Parathyroid adenoma (tissue), 2 donors: Measurements from ENCODE around the gene ZNF256.
A peak's percentile ranks its signal among the peaks of the same experiment; 100 is the strongest.

ENCODE experiments used
- H2AFZ ChIP-seq: fragments of 300-600 bp; sonication (generic); one replicate; pipeline ENCODE4 v1.7.0; 2017; ENCODE audit warnings: antibody characterized with exemption, mild to moderate bottlenecking
- H3K27ac ChIP-seq: fragments of 300-600 bp; sonication (generic); one replicate; pipeline ENCODE4 v1.7.0; 2017
- H3K27me3 ChIP-seq: fragments of 300-600 bp; sonication (generic); one replicate; pipeline ENCODE4 v1.7.0; 2017; ENCODE audit warnings: low read length; ENCODE audit not compliant: control insufficient read depth, insufficient read depth
- H3K36me3 ChIP-seq: fragments of 300-600 bp; sonication (generic); one replicate; pipeline ENCODE4 v1.7.0; 2017; ENCODE audit warnings: low read length; ENCODE audit not compliant: control insufficient read depth, insufficient read depth
- H3K4me1 ChIP-seq: fragments of 300-600 bp; sonication (generic); one replicate; pipeline ENCODE4 v1.7.0; 2017; ENCODE audit warnings: control low read depth
- H3K4me2 ChIP-seq: fragments of 300-600 bp; sonication (generic); one replicate; pipeline ENCODE4 v1.7.0; 2017; ENCODE audit warnings: low read length
- H3K4me3 ChIP-seq: fragments of 300-600 bp; sonication (generic); one replicate; pipeline ENCODE4 v1.7.0; 2017; ENCODE audit warnings: low read depth, low read length
- H3K79me2 ChIP-seq: fragments of 300-600 bp; sonication (generic); one replicate; pipeline ENCODE4 v1.7.0; 2017; ENCODE audit warnings: control low read depth
- H3K9ac ChIP-seq: fragments of 300-600 bp; sonication (generic); one replicate; pipeline ENCODE4 v1.7.0; 2017; ENCODE audit warnings: mild to moderate bottlenecking
- H3K9me3 ChIP-seq: fragments of 300-600 bp; sonication (generic); one replicate; pipeline ENCODE4 v1.7.0; 2017; ENCODE audit warnings: low read length; ENCODE audit not compliant: control insufficient read depth
- TF ChIP-seq, protein P1 (sequence below): fragments of 300-600 bp; sonication (generic); IDR thresholded peaks from one replicate; pipeline ENCODE4 v1.7.0; 2017; ENCODE audit warnings: antibody characterized with exemption, mild to moderate bottlenecking
- donor health status: primary hyperparathyroidism.

Gene ZNF256

DNA sequence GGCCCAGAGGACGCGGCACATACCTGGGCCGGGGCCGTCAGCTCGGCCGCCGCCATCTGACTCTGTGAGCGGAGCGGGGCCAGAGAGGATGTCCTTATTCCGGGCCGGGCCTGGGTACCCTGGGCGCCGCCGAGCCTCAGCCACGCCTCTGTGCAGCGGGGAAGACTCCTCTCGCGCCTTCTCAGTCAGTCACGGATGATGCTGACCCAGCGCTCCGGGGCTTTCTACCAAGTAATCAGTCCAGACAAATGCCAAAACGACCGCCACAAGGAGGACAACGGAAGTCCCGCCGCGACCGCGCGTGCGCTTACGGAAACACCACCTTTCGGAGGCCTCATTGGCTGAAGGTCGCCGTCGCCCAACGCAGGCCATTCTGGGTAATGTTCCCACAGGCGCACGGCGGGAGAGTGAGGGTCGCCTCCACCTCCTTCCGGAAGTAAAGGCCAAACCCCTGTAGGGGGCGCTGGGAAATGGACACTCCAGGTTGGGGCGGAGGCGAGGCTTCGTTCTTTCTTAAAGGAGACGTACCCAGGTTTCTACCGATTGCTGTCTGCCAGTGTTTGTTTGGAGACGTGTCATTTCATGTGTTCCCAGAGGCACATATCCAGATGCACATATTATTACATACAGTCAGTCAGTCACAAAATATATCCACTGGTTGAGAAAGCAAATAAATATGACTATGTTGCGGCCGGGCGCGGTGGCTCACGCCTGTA is at the start of gene ZNF256:
Gene ZNF256 (minus strand): TSS at position 288 of the 716 bp plus-strand sequence. CDS start 232 bp downstream, at position 56.
- Histone ChIP-seq H3K4me3 (peak within 1 kb of the TSS; percentile 87), H3K9me3 (no peaks in the 10 kb centered on the region), H3K4me2 (peak within 1 kb of the TSS; percentile 80), H3K36me3 (no peaks in the 10 kb centered on the region), H2AFZ (peak within 1 kb of the TSS; percentile 87), H3K27me3 (no peaks in the 10 kb centered on the region), H3K4me1 (peaks cover 6% of the 10 kb centered on the region), H3K9ac (peak within 1 kb of the TSS; percentile 76), H3K27ac (peak within 1 kb of the TSS; percentile 73), H3K79me2 (no peaks in the 10 kb centered on the region)
- TF ChIP-seq, protein P1, sequence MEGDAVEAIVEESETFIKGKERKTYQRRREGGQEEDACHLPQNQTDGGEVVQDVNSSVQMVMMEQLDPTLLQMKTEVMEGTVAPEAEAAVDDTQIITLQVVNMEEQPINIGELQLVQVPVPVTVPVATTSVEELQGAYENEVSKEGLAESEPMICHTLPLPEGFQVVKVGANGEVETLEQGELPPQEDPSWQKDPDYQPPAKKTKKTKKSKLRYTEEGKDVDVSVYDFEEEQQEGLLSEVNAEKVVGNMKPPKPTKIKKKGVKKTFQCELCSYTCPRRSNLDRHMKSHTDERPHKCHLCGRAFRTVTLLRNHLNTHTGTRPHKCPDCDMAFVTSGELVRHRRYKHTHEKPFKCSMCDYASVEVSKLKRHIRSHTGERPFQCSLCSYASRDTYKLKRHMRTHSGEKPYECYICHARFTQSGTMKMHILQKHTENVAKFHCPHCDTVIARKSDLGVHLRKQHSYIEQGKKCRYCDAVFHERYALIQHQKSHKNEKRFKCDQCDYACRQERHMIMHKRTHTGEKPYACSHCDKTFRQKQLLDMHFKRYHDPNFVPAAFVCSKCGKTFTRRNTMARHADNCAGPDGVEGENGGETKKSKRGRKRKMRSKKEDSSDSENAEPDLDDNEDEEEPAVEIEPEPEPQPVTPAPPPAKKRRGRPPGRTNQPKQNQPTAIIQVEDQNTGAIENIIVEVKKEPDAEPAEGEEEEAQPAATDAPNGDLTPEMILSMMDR, result peak; percentile 76

DNA sequence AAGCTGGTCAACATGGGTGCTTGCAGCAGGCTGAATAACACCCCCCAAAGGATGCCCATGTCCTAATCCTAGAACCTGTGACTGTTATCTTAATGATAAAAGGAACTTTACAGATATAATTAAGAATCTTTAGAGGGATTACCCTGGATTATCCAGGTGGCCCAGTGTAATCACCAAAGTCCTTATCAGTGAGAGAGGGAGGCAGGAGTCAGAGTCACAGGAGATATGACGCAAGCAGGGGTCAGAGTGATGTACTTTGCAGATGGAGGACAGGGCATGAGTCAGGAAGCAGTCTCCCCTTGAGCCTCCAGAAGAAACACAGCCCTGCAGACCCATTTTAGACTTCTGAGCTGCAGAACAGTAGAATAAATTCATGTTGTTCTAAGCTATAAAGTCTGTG is 45.3 kb upstream of the ZNF256 start:
- H3K36me3 ChIP-seq, result no peaks in the 10 kb centered on the region
- H3K27ac ChIP-seq, result no peak overlapping the region
- TF ChIP-seq, protein P1, result no peak
- H2AFZ ChIP-seq, result no peak overlapping the region
- peaks cover 8% of the 10 kb centered on the region for H3K79me2 ChIP-seq
- H3K9ac ChIP-seq, result no peak overlapping the region
- no peak overlapping the region for H3K4me3 ChIP-seq
- no peaks in the 10 kb centered on the region for H3K9me3 ChIP-seq
- no peaks in the 10 kb centered on the region for H3K27me3 ChIP-seq
- H3K4me1 ChIP-seq, result no peaks in the 10 kb centered on the region
- no peak overlapping the region for H3K4me2 ChIP-seq

DNA sequence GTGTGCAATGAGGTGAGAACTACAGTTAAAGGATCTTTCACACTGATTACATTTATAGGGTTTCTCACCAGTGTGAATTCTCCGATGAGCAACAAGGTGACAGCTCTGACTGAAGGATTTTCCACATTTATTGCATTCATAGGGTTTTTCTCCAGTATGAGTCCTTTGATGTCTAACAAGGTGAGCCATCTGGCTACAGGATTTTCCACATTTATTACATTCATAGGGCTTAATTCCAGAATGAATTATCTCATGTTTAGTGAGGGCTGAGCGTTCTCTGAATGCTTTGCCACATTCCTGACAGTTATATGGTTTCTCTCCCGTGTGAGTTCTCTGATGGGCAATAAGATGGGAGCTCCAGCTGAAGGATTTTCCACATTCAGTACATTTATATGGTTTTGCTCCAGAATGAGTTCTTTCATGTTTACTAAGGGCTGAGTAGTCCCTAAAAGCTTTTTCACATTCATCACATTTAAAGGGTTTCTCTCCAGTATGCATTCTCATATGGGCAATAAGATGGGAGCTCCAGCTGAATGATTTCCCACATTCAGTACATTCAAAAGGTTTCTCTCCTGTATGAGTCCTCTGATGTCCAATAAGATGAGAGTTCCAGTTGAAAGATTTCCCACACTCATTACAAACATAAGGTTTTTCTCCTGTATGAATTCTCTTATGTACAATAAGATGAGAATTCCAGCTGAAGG is 31.2 kb upstream of the ZNF256 start:
- H3K9ac ChIP-seq, result no peak overlapping the region
- peaks cover 38% of the 10 kb centered on the region for H3K9me3 ChIP-seq
- no peak overlapping the region for H2AFZ ChIP-seq
- H3K36me3 ChIP-seq, result peaks cover 49% of the 10 kb centered on the region
- H3K27me3 ChIP-seq, result no peaks in the 10 kb centered on the region
- no peak overlapping the region for H3K27ac ChIP-seq
- H3K79me2 ChIP-seq, result no peaks in the 10 kb centered on the region
- TF ChIP-seq, protein P1, result no peak
- H3K4me3 ChIP-seq, result no peak overlapping the region
- no peak overlapping the region for H3K4me2 ChIP-seq
- no peaks in the 10 kb centered on the region for H3K4me1 ChIP-seq

DNA sequence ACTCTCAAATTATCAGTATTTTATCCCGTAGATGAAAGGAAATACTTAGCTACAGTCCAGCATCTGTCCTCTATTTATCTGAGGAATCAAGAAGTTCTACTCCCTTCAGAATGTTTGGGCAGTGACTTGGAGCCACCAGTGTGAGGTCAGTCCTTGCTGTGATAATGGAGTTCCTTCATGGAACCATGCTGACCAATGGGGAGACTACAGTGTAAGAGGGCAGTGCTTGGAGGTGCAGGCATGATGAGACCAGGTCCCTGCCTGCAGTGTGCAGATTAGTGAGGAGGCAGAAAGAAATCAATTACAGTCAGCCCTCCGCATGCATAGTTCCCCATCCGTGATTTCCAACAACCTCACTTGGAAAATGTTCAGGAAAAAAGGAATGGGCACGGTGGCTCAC is 26.9 kb upstream of the ZNF256 start, which contains the start of gene C19orf18:
Gene C19orf18 (minus strand): TSS at position 101 of the 400 bp plus-strand sequence. CDS start 102 bp downstream, outside the sequence.
- no peaks in the 10 kb centered on the region for H3K27me3 ChIP-seq
- H2AFZ ChIP-seq, result no peak within 1 kb of the TSS
- H3K9ac ChIP-seq, result no peak within 1 kb of the TSS
- no peaks in the 10 kb centered on the region for H3K4me1 ChIP-seq
- H3K27ac ChIP-seq, result no peak within 1 kb of the TSS
- TF ChIP-seq, protein P1, result no peak
- no peaks in the 10 kb centered on the region for H3K79me2 ChIP-seq
- peaks cover 21% of the 10 kb centered on the region for H3K36me3 ChIP-seq
- no peak within 1 kb of the TSS for H3K4me3 ChIP-seq
- H3K9me3 ChIP-seq, result peaks cover 26% of the 10 kb centered on the region
- no peak within 1 kb of the TSS for H3K4me2 ChIP-seq
